HG03432 (cell line): ENCODE results near the gene FAM117B.
"Not testable (repeated sequence)": the region's sequence is repeated elsewhere in the genome, so short reads cannot be mapped to it uniquely, and the experiment has no call there.

Experiments
- ATAC-seq: cut with Tn5 transposase; IDR thresholded peaks from one replicate; pipeline ENCODE4 v1.9.1; 2021; ENCODE audit warnings: mild to moderate bottlenecking, moderate library complexity; ENCODE audit not compliant: unreplicated experiment

The FAM117B gene

GRCh38 chr2:202807431-202808138 lies 172.8 kb downstream of the FAM117B start:
- ATAC-seq = not testable (repeated sequence)

DNA sequence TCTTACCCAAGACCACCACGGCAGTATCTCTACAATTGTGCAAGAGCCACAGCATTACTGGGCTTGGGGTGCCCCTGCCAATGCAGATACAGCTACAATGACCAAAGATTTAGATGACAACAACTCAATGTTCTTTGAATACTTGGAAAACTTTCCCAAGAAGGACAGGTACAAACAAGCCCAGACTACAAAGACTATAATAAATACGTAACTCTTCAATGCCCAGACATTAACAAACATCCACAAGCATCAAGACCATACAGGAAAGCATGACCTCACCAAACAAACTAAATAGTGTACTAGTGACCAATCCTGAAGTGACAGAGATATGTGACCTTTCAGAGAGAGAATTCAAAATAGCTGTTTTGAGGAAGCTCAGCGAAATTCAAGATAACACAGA lies 174.0 kb downstream of the FAM117B start:
- ATAC-seq = no peak

- no peak for ATAC-seq
These were observed 178.6 kb downstream of the FAM117B start for GRCh38 chr2:202813387-202813786.

- no peak for ATAC-seq
These were observed 179.5 kb downstream of the FAM117B start for GRCh38 chr2:202814226-202814625.

DNA sequence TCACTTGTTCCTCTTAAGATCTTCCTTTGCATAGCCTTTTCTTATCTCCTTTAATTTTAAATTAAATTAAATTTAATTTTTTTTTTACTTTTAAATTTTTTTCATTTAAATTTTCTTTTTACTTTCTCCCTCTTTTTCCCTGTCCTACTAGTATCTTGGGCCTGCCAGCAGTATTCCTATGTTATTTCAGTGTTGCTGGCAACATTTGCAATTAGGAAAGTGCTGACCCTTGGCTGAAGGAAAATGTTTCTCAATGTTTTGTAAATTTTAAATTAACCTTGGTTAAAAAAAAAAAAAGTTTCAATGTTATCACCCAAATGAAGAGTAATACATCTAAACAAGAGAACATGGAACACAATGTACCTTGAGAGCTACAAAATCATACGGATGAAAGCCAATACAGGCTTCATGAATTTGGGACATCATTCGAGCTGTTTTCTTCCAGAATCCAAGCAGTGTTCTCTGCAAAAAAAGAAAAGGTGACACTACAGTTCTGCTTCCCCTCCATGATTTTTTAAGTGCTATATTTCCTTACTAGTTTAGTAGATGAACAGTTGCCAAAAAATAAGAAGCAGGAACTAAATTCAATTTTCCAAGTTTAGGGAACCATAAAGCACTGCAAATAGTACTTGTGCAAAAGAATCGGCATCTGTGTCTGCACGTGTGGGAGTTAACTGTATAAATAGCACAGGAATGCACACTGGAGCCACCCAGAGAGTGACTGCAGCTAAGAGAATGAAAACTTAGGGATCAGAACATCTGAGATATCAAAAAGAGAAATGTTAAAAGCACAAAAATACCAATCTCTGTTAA lies 181.0 kb downstream of the FAM117B start:
- ATAC-seq = no peak

GRCh38 chr2:202817771-202818170 lies 183.0 kb downstream of the FAM117B start:
- ATAC-seq = no peak

- no peak for ATAC-seq
These were observed 183.6 kb downstream of the FAM117B start for GRCh38 chr2:202818321-202818720.
